ENCODE measurements around the gene HEPACAM.

The HEPACAM gene

GRCh38 chr11:124899383-124900145 lies 36.3 kb downstream of the HEPACAM start:
- DNase-seq (ENCODE audit: low spot score) = no peak

DNA sequence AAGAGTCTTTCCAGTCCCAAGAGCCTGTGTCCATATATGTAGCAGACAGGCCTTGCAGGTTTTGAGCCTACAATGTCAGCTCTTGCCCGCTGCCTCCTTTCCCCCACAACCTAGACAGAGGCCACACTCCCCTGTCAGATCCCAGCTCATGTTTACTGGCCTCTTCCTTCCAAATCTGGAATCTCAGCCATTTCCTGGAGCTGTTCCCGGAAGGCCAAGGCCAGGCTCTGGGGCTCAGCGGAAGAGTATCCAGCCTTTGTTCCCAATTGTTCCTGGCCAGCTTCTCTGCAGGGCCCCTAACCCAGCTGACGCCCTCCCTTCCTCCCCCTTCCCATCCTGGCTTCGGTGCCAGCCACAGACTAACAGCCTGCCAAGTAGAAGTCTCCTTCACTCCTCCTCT lies 37.1 kb downstream of the HEPACAM start:
- no peak for DNase-seq (ENCODE audit: low spot score)

DNA sequence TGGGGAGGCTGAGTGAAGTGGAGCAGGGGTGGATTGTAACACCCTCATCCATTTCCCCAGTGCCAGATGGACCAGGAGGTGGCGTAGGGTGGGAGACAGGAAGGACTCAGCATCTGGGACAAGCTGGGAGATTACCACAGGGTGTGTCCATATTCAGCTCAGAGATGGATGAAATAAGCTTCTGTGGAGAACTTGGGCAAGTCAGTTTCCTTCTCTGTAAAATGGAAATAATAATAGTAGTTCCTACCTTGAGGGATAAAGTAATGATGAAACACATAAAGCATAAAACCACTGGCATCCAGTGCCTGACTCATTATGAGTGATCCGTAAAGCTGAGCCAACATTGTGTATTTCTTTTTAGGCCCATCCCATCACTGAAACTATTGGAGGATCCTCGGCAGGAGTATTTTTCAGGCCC lies 37.6 kb downstream of the HEPACAM start:
- peak; percentile 63 for DNase-seq (ENCODE audit: low spot score)

- DNase-seq (ENCODE audit: low spot score) = no peak
These were observed 38.1 kb downstream of the HEPACAM start, which contains the start of gene ROBO4 for GRCh38 chr11:124897674-124898262. TSS of gene ROBO4 (minus strand) at chr11:124897865. CDS start at chr11:124897795, 70 bp downstream.

DNA sequence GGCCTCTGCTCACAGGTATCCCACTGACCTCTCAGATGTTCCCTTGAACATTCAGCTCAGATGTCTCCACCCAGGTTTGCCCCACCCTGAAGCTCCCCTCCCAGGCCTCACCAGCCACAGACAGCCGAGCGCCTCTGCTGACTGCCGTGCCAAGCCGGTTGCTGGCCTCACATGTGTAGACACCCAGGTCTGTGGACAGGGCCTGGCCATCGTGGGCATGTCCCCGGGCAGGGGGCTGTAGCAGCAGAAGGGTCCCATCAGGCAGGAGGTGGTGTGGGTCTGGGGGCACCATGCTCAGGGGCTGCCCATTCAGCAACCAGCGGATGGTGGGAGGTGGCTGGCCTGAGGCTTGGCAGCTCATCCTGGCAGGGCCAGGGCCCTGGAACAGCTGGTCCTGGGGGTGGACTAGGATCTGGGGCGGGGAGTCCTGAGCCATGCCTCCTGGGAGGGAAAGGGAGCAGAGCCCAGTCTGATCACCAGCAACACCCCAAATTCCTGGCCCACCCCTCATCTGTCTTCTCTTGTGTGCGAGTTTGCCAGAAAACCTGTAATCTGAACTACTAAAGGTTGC lies 38.9 kb downstream of the HEPACAM start:
- DNase-seq (ENCODE audit: low spot score) = no peak

- no peak for DNase-seq (ENCODE audit: low spot score)
These were observed 39.6 kb downstream of the HEPACAM start for GRCh38 chr11:124896071-124896750.

DNA sequence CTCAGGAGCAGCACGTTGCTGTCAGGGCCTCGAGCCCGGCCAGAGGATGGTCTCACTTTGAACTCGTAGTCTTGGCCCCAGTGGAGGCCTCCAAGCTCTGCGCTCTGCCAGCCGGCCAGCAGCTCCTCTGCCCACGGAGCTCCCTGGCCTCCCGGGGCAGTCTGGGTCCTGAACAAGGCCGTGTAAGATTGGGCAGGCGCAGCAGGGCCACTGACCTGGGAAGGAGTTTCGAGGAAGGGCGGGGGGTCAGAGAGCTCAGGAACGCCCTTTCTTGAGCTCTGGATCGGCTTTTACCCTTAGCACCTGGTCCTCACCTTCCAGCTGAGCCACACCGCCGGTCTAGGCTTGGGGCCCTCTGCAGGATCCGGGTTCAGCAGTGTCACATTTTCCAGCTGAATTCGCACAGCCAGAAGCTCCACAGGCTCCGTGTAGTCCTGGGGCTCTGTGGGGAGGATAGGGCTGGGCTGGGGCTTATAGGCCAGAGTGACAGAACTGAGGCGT lies 40.3 kb downstream of the HEPACAM start:
- no peak for DNase-seq (ENCODE audit: low spot score)

GRCh38 chr11:124894606-124895430 lies 41.0 kb downstream of the HEPACAM start:
- no peak for DNase-seq (ENCODE audit: low spot score)

- DNase-seq (ENCODE audit: low spot score) = no peak
These were observed 42.0 kb downstream of the HEPACAM start for GRCh38 chr11:124893781-124894401.

DNA sequence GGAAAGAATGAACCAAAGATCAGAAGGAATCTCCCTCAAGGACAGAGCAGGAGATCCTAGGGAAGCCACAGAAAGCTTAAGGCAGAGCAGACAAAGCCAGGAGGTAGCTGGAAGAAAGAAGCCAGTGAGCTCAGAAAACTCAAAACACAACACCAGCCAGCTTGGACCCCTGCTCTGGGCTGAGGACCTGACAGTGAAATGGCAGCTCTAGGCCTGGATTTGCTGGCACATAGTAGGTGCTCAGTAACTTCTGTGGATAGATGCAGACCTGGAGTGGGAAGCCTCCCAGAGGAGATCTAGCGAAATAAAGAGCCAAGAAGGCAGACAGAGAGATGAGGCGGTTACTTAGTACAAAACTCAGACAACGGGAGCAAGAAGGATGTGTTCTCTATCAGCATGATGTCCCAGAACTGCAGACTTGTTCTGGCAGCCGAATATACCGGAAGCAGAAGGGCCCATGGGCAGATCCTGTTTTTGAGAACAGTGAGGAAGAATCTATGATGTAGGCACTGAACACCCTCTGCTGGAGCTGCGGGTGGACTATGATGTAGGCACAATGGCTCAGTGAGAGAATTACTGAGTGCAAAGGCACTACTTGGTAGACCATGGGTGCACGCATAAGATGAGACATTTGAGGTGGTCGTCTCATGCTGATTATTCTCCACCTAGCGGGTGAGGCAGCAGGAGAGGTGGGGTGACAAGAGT lies 42.9 kb downstream of the HEPACAM start:
- no peak for DNase-seq (ENCODE audit: low spot score)

- no peak for DNase-seq (ENCODE audit: low spot score)
These were observed 43.7 kb downstream of the HEPACAM start for GRCh38 chr11:124892146-124892545.

GRCh38 chr11:124891373-124891861 lies 44.4 kb downstream of the HEPACAM start:
- DNase-seq (ENCODE audit: low spot score) = no peak

DNA sequence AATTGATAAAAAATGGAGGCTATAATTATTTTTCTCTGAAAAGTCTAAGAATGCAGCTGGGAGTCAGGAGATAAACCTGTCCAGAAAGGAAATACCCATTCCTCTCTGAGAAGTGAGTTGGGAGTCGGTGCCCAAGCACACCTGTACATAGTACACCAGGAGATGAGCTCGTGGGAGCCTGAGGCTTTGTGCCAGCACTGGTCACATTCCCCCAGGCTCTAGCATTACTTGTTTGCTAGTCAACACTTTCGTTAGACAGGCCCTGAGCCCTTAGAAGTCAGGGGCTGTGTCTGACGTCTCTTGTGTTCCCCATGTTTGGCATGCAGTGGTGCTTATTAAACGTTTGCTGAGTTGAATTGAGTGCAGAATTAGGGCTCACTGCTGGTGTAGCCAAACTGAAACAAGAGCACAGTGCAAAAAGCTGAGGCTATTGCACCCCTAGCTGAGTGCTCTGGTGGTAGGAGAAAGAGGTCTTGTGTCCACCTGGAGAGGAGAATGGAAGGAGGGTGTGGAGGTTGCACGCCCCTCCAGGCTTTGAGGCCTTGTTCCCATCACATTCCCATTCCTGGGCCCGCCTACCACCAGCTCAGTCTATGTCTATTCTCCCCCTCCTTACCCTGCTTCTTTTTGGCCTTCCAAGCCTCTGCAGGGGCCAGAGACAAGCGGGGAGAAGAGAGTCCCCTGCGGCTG lies 45.0 kb downstream of the HEPACAM start:
- no peak for DNase-seq (ENCODE audit: low spot score)

- no peak for DNase-seq (ENCODE audit: low spot score)
These were observed 45.7 kb downstream of the HEPACAM start for GRCh38 chr11:124890151-124890550.

DNA sequence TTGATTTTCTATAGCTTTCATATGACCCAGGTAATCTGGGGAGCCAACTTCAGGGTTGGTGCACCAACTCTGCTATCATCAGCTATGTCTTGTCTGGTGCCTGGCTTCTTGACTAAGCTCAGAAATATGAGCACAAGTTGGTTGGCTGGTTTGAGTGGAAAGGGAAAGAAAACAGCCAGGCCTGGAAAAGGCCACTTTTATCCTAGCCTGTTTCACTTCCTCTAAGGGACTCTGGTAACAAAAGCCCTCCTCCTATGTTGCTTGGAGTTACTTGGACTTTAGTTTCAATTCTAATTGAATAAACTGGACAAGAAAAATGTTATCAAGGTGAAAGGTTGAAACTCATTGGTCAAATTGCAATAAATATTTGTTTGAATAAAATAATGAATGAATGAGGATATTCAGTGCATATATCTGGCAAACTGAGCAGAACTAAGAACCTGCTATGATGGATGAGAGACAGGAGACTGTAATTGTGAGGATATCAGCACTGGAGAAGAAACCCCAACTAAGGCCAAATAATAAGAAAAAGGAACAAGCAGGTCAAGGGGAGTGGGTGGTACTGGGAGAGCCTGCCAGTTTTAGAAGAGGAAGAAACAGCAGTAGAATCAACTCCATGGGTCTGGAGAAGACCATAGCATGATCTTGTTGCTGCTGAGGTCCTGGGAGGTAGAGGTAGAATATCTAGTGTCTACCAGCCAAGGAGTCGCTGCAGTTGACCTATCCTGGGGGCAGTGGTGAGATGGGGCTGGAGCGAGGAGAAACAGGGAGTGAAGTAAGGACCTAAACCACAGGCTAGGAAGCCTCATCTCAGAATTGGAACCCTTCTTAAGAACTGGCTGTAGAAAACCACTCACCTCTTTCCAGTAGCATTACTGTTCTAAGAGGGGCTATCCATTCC lies 46.4 kb downstream of the HEPACAM start:
- no peak for DNase-seq (ENCODE audit: low spot score)

- DNase-seq (ENCODE audit: low spot score) = no peak
These were observed 48.2 kb downstream of the HEPACAM start for GRCh38 chr11:124887667-124888013.

GRCh38 chr11:124886978-124887666 lies 48.7 kb downstream of the HEPACAM start:
- DNase-seq (ENCODE audit: low spot score) = no peak

DNA sequence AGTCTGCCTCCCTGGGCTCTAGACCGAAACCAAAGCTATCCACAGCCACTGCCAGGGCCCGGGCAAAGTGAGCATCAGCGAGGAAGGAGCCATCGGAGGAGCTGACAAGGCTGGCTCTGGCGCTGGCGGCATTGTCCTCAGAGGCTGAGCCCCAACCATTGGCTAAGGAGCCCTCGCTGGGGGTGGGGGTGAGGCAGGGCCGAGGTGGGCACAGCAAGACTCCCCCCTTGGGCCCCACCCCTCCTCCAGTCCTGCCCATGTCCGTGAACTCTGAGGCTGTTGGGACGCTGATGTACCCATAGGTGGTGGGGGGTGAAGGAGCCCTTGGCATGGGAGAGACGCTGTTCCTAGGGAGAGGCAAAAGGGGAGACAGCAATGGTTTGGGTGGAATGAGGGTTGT lies 49.4 kb downstream of the HEPACAM start:
- DNase-seq (ENCODE audit: low spot score) = no peak

Measured in AG08396 (cell line).